SK-N-SH (cell line): ENCODE data around the gene RBAK.

ENCODE experiments used
- CTCF ChIP-seq: fragments of 200-600 bp; sonication (generic); IDR thresholded peaks from 2 replicates; pipeline ENCODE4 v1.6.1; 2017; ENCODE audit warnings: antibody characterized with exemption, mild to moderate bottlenecking, moderate library complexity
- EP300 ChIP-seq, 2 experiments: IDR thresholded peaks; 2 replicates each; pipeline versions ENCODE4 v1.4.0 to v1.6.1; 2012; ENCODE audit warnings: borderline replicate concordance in 1 of 2, low read depth in 1 of 2, low read length in 1 of 2
- EZH2phosphoT487 ChIP-seq: fragments of 200-600 bp; sonication (generic); IDR thresholded peaks from 2 replicates; pipeline ENCODE4 v1.6.1; 2017; ENCODE audit warnings: low read depth, mixed run types, mild to moderate bottlenecking, antibody characterized with exemption, moderate library complexity, borderline replicate concordance
- FOXJ3 ChIP-seq: sonication (generic); formaldehyde crosslinking; IDR thresholded peaks from 2 replicates; pipeline ENCODE4 v1.5.1; 2020; ENCODE audit warnings: mild to moderate bottlenecking, missing genetic modification reagents
- FOXM1 ChIP-seq: IDR thresholded peaks from 2 replicates; pipeline ENCODE4 v1.4.0; 2012; ENCODE audit warnings: low read depth, mild to moderate bottlenecking
- MAX ChIP-seq: IDR thresholded peaks from 2 replicates; pipeline ENCODE4 v1.4.0; 2012; ENCODE audit warnings: low read depth
- MXI1 ChIP-seq: IDR thresholded peaks from 2 replicates; pipeline ENCODE4 v1.6.1; 2012; ENCODE audit warnings: mild to moderate bottlenecking, low read depth, low read length, improper control_type of control experiment
- POLR2AphosphoS5 ChIP-seq: IDR thresholded peaks from 2 replicates; pipeline ENCODE4 v1.6.1; 2012; ENCODE audit warnings: low read depth, low read length
- RAD21 ChIP-seq: IDR thresholded peaks from 2 replicates; pipeline ENCODE4 v1.6.1; 2012; ENCODE audit warnings: mild to moderate bottlenecking, low read length
- REST ChIP-seq: IDR thresholded peaks from 2 replicates; pipeline ENCODE4 v1.6.1; 2012; ENCODE audit warnings: mild to moderate bottlenecking, low read depth, low read length, moderate library complexity
- TAF1 ChIP-seq: IDR thresholded peaks from 2 replicates; pipeline ENCODE4 v1.6.1; 2012; ENCODE audit warnings: low read depth, mild to moderate bottlenecking, low read length, moderate library complexity, borderline replicate concordance
- USF2 ChIP-seq: fragments of 150-350 bp; IDR thresholded peaks from 2 replicates; pipeline ENCODE4 v1.6.1; 2017; ENCODE audit warnings: antibody characterized with exemption, low read length, low read depth, borderline replicate concordance

GRCh38 chr7:5012985-5013384, 32.7 kb upstream of the RBAK start:
- TF ChIP-seq USF2 (no peak), CTCF (no peak), POLR2AphosphoS5 (no peak), EZH2phosphoT487 (no peak), EP300 (IDR thresholded peaks at IDR 0.05; ENCODE audit: borderline replicate concordance in 1 of 2, low read depth in 1 of 2, low read length in 1 of 2) (no peak), REST (no peak), TAF1 (no peak), RAD21 (no peak), MAX (no peak), FOXM1 (no peak), FOXJ3 (CRISPR knock-in tag) (no peak), MXI1 (no peak)
